Measurements from ENCODE around the gene SLC35F6. TPM values are rescaled to one million over a fixed set of nuclear protein-coding genes. Genes with fewer than 3 reads are reported as not detected.
A peak's percentile ranks its signal among the peaks of the same experiment; 100 is the strongest.

SLC35F6 gene
- total and polyA plus RNA-seq, 9 of the 15 experiments (the other 6 are each of a cell fraction or from before 2014, with no cell fraction given), result 11.9 to 47.3 (median 22.5) TPM

GRCh38 chr2:26785431-26786206 is 21.5 kb downstream of the SLC35F6 start, which contains the start of gene CENPA (continued):
- TF ChIP-seq ZNF318 (IDR thresholded peaks at IDR 0.05; ENCODE audit: borderline replicate concordance in 1 of 2, low read depth in 1 of 2), result no peak
- TF ChIP-seq DPF2 (IDR thresholded peaks at IDR 0.05), result peak; percentile 41
- TF ChIP-seq ZNF785 (CRISPR knock-in tag; IDR thresholded peaks at IDR 0.05), result no peak
- TF ChIP-seq THAP12 (CRISPR knock-in tag; IDR thresholded peaks at IDR 0.05), result no peak
- no peak for TF ChIP-seq U2AF2 (optimal IDR thresholded peaks at IDR 0.05; ENCODE audit: low read depth, low read length)
- no peak for TF ChIP-seq KLF1 (tag; IDR thresholded peaks at IDR 0.05)
- no peak for TF ChIP-seq SMARCA4 (IDR thresholded peaks at IDR 0.05)
- no peak for TF ChIP-seq ATF3 (IDR thresholded peaks at IDR 0.05)
- TF ChIP-seq ATF3 (CRISPR knock-in tag; conservative IDR thresholded peaks at IDR 0.05), result 0 out of 2 replicates have a peak, but pooled peaks have one; percentile 50
- peak; percentile 88; the same call in 1 of the 2 replicates for TF ChIP-seq MTA3 (IDR thresholded peaks at IDR 0.05; ENCODE audit: borderline replicate concordance)
- TF ChIP-seq ILF3 (IDR thresholded peaks at IDR 0.05; ENCODE audit: borderline replicate concordance), result 0 out of 2 replicates have a peak, but pooled peaks have one; percentile 42
- TF ChIP-seq ZEB2 (IDR thresholded peaks at IDR 0.05), result no peak
- no peak for TF ChIP-seq ZNF197 (CRISPR knock-in tag; IDR thresholded peaks at IDR 0.05; ENCODE audit: low read depth)
- peak in 1 of 3 experiments; percentile 29 for TF ChIP-seq YY1 (IDR thresholded peaks at IDR 0.05; ENCODE audit: borderline replicate concordance in 1 of 3, control insufficient read depth in 1 of 3, extremely low read depth in 1 of 3, insufficient read depth in 3 of 3, insufficient read length in 1 of 3, insufficient replicate concordance in 2 of 3, low read depth in 1 of 3, low read length in 2 of 3)

Data from K562 (cell line).